CD4-positive, alpha-beta T cell treated with Interferon alpha-2 for 1 hour (primary cell): ENCODE data around the gene OR4S2.

Source experiments
- DNase-seq, 2 donors: peaks; one replicate each; pipeline ENCODE4 v3.0.0-alpha.2; 2020 to 2022

Gene OR4S2, protein sequence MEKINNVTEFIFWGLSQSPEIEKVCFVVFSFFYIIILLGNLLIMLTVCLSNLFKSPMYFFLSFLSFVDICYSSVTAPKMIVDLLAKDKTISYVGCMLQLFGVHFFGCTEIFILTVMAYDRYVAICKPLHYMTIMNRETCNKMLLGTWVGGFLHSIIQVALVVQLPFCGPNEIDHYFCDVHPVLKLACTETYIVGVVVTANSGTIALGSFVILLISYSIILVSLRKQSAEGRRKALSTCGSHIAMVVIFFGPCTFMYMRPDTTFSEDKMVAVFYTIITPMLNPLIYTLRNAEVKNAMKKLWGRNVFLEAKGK

GRCh38 chr11:55648027-55648426 is at the start of gene OR4S2:
TSS of gene OR4S2 (plus strand) at chr11:55648327. CDS start at chr11:55650904, 2,577 bp downstream.
- no peak for DNase-seq

DNA sequence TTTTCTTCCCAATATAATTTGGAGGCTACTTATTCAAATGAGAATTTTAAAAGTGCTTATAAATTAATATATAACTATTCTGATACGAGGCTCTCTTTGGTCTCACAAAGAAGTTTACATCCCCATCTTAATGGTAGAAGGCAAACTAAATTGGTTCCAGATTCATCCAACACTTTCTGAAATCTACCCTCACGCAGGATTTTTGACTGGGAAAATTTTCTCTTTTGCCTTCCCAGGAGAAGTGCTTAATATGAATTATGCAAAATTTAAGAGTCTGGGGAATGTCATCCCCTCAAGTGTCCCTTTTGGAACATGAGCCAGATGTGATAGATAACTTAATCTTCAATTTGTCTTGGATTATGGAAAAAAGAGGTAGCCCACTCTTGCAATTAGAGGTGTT is 40.6 kb upstream of the OR4S2 start, which contains the start of gene OR4C11:
OR4C11 (minus strand) TSS at position 101 of the 400 bp plus-strand sequence. CDS start 3,272 bp downstream, outside the sequence.
- no peak for DNase-seq

- DNase-seq = no peak
Measured at GRCh38 chr11:55624531-55624930, 23.6 kb upstream of the OR4S2 start.

GRCh38 chr11:55634813-55635212 is 13.3 kb upstream of the OR4S2 start, which contains the start of gene OR4P4:
TSS of gene OR4P4 (plus strand) at chr11:55635113.
- no peak for DNase-seq

DNA sequence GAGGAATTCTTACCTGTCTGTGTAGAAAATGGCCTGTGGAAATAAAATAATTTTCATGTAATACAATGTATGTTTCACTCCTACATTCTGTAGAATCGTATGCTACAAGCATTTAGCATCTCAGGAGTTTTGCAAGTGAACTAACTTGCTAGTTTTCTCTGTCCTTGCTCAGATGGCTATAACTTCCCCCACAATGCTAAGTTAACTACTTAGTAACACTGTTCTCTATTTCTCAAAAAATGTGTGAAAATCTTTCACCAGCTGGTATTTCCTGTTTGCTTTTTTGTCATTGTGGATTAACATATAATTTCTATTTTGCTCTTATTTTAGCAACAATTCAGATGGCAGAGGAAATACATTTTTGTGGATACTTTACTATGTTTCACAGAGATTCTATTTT is 4.4 kb downstream of the OR4S2 start:
- no peak for DNase-seq

GRCh38 chr11:55655096-55655495 is 7.0 kb downstream of the OR4S2 start:
- DNase-seq = no peak

DNA sequence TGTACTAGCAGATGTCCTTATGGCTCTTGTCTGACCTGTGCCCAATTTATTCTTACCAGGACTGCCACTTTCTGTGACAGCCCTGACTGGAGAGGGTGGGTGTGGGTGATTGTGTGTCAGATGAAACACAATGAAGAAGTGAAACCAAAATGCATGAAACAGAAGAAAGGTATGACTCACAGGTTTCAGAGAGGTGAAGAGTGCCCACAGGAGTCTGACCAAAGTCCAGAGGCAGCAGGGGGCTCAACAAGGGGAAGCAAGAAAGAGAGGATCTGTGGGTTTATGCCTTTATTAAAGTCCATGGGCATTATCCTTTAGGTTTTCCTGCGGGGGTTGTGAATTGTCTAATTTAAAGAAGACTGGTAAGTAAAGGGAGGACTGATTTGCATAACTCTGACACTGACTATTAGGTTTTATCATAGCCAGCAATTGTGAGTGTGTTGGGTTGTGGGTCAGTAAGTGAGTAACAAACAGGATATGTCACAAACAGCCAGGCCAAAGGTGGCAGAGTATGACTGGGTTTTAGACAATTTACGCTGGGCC is 10.0 kb downstream of the OR4S2 start:
- DNase-seq = no peak

GRCh38 chr11:55658608-55659007 is 10.5 kb downstream of the OR4S2 start:
- DNase-seq = no peak

- no peak for DNase-seq
Measured at GRCh38 chr11:55661901-55662300, 13.8 kb downstream of the OR4S2 start, which contains the start of gene OR4C6. TSS of gene OR4C6 (plus strand) at chr11:55662201. CDS start at chr11:55665167, 2,966 bp downstream.

GRCh38 chr11:55669376-55669775 is 21.2 kb downstream of the OR4S2 start:
- no peak for DNase-seq

GRCh38 chr11:55673860-55674259 is 25.7 kb downstream of the OR4S2 start:
- no peak for DNase-seq

DNA sequence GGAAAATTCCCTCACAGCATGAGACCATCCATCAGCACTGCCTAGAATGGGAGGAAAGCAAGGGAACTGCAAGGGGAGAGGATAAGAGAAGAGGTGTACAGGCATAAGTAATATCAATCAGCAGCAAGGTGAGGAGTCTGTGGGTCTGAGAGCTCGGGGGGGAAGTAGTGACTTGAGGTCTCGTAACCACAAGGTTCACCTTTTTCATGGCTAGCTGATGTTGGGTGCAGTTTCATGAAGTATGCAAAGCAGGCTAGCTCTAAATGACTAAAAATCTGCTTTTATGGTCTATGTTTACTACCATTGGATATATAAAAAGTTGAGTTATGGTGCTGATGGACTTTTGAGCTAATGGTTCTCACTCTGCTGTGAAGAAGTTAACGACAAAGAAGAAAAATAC is 49.7 kb downstream of the OR4S2 start:
- DNase-seq = no peak

- DNase-seq = no peak
Measured at GRCh38 chr11:55701429-55701828, 53.3 kb downstream of the OR4S2 start.
